Measurements from ENCODE around the gene ARID1A.

DNA sequence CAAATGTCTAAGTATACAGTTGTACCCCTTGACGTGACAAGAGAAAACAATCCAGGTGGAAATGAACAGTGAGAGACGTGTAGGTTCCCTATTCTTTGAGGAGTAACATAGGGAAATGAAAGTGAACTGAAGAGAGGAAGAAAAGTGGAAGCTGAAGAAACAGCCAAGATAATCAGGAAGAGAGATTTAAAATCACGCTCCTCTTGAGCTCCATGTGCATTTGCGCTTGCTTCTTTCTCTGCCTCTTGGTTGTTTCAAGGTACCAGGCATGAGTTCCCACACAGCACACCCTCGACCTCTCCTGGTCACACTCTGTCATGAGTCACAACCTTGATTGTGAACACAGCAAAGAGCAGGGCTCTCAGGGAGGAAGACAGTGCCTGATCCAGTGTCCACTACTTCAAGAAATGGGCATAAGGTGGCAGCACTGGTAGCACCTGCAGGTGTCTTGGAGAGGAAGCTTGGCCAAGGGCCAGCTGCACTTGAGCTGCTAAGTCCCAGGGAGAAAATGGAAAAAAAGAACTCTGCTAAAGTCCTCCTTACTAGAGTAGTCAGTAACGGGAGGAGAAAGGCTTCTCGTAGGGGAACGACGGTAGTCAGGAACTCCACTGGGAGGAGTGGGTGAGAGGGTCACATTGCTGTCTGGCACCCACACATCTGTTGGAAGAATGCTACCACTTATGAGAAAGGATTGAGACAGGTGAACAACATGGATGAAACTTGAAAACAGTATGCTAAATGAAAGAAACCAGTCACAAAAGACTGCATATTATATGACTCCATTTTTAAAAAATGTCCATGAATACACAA lies 18.3 kb upstream of the ARID1A start:
- TF ChIP-seq, protein P1, sequence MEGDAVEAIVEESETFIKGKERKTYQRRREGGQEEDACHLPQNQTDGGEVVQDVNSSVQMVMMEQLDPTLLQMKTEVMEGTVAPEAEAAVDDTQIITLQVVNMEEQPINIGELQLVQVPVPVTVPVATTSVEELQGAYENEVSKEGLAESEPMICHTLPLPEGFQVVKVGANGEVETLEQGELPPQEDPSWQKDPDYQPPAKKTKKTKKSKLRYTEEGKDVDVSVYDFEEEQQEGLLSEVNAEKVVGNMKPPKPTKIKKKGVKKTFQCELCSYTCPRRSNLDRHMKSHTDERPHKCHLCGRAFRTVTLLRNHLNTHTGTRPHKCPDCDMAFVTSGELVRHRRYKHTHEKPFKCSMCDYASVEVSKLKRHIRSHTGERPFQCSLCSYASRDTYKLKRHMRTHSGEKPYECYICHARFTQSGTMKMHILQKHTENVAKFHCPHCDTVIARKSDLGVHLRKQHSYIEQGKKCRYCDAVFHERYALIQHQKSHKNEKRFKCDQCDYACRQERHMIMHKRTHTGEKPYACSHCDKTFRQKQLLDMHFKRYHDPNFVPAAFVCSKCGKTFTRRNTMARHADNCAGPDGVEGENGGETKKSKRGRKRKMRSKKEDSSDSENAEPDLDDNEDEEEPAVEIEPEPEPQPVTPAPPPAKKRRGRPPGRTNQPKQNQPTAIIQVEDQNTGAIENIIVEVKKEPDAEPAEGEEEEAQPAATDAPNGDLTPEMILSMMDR (conservative IDR thresholded peaks at IDR 0.05; ENCODE audit: low read depth in 2 of 2) = peak; percentile 66 to 81
- TF ChIP-seq EZH2 (IDR thresholded peaks at IDR 0.05; ENCODE audit: low read depth, unreplicated experiment) (no peak), POLR2AphosphoS5 (IDR thresholded peaks at IDR 0.05; ENCODE audit: low read depth) (no peak), EZH2phosphoT487 (IDR thresholded peaks at IDR 0.05; ENCODE audit: unreplicated experiment) (no peak), CREB1 (CRISPR knock-in tag; IDR thresholded peaks at IDR 0.05; ENCODE audit: low read depth) (no peak), JUNB (IDR thresholded peaks at IDR 0.05; ENCODE audit: unreplicated experiment) (no peak), NANOG (IDR thresholded peaks at IDR 0.05; ENCODE audit: borderline replicate concordance) (no peak), ZNF114 (CRISPR knock-in tag; IDR thresholded peaks at IDR 0.05) (no peak)
- TF ChIP-seq, protein P2, sequence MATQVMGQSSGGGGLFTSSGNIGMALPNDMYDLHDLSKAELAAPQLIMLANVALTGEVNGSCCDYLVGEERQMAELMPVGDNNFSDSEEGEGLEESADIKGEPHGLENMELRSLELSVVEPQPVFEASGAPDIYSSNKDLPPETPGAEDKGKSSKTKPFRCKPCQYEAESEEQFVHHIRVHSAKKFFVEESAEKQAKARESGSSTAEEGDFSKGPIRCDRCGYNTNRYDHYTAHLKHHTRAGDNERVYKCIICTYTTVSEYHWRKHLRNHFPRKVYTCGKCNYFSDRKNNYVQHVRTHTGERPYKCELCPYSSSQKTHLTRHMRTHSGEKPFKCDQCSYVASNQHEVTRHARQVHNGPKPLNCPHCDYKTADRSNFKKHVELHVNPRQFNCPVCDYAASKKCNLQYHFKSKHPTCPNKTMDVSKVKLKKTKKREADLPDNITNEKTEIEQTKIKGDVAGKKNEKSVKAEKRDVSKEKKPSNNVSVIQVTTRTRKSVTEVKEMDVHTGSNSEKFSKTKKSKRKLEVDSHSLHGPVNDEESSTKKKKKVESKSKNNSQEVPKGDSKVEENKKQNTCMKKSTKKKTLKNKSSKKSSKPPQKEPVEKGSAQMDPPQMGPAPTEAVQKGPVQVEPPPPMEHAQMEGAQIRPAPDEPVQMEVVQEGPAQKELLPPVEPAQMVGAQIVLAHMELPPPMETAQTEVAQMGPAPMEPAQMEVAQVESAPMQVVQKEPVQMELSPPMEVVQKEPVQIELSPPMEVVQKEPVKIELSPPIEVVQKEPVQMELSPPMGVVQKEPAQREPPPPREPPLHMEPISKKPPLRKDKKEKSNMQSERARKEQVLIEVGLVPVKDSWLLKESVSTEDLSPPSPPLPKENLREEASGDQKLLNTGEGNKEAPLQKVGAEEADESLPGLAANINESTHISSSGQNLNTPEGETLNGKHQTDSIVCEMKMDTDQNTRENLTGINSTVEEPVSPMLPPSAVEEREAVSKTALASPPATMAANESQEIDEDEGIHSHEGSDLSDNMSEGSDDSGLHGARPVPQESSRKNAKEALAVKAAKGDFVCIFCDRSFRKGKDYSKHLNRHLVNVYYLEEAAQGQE (IDR thresholded peaks at IDR 0.05; ENCODE audit: unreplicated experiment) = no peak
- TF ChIP-seq, protein P3, sequence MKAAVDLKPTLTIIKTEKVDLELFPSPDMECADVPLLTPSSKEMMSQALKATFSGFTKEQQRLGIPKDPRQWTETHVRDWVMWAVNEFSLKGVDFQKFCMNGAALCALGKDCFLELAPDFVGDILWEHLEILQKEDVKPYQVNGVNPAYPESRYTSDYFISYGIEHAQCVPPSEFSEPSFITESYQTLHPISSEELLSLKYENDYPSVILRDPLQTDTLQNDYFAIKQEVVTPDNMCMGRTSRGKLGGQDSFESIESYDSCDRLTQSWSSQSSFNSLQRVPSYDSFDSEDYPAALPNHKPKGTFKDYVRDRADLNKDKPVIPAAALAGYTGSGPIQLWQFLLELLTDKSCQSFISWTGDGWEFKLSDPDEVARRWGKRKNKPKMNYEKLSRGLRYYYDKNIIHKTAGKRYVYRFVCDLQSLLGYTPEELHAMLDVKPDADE (IDR thresholded peaks at IDR 0.05) = no peak

Measured in GM23338 (cell line).